ENCODE results near the gene PTPRT.

PTPRT gene

DNA sequence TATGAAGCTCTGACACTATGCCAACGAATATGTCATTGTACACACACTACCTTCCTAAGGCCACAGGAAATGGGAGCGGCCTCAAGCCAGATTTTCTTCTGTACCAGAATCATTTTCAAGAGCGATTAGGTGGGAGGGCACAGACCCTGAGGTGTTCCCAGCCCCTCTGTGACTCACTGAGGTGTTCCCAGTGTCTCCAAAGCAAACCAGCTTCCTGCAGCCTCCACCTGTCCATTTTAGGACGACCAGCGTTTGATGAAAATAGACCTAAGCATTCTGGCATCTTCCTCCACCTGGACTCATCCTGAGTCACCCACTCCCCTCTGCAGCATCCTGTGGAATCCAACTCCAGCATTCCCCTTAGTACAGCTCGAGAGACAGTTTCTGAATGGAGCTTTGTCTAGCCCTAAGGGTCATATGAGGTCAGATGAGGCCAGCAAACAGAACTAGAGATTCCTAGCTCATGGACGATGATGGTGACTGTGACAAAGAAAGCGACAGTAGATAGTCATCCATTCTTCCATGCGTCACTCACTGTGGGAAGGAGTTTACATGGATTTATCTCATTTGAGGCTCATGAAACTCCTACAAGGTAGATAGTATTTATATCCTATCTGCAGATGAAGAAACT lies 203.4 kb downstream of the PTPRT start:
- TF ChIP-seq, protein P1, sequence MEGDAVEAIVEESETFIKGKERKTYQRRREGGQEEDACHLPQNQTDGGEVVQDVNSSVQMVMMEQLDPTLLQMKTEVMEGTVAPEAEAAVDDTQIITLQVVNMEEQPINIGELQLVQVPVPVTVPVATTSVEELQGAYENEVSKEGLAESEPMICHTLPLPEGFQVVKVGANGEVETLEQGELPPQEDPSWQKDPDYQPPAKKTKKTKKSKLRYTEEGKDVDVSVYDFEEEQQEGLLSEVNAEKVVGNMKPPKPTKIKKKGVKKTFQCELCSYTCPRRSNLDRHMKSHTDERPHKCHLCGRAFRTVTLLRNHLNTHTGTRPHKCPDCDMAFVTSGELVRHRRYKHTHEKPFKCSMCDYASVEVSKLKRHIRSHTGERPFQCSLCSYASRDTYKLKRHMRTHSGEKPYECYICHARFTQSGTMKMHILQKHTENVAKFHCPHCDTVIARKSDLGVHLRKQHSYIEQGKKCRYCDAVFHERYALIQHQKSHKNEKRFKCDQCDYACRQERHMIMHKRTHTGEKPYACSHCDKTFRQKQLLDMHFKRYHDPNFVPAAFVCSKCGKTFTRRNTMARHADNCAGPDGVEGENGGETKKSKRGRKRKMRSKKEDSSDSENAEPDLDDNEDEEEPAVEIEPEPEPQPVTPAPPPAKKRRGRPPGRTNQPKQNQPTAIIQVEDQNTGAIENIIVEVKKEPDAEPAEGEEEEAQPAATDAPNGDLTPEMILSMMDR (IDR thresholded peaks at IDR 0.05; ENCODE audit: control extremely low read depth, extremely low read depth, low read depth, missing control alignments): no peak
- no peak for DNase-seq (ENCODE audit: extremely low spot score)
- CTCF ChIA-PET: no interaction called here
- POLR2A ChIA-PET: no interaction called here

DNA sequence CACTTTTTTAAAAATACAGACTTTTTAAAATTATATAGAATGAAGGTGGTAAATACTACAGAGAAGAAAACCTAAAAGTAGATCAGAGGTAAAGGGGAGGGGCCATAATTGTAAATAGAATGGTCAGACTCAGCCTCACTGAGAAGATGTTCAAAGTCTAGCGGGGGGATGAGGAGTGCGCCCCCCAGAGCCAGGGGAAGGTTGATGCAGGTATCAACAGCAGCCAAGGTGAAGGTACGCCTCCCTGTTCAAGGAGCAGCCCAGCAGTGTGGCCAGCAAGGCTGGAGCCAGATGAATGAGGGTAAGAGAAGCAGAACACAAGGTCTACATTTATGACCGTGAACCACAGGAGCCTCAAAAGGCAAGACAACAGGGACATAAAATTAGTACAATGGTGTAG lies 204.1 kb downstream of the PTPRT start:
- ChIA-PET POLR2A (no interaction called here), CTCF (no interaction called here)
- no peak for DNase-seq (ENCODE audit: extremely low spot score)
- TF ChIP-seq, protein P1 (IDR thresholded peaks at IDR 0.05; ENCODE audit: control extremely low read depth, extremely low read depth, low read depth, missing control alignments): no peak

DNA sequence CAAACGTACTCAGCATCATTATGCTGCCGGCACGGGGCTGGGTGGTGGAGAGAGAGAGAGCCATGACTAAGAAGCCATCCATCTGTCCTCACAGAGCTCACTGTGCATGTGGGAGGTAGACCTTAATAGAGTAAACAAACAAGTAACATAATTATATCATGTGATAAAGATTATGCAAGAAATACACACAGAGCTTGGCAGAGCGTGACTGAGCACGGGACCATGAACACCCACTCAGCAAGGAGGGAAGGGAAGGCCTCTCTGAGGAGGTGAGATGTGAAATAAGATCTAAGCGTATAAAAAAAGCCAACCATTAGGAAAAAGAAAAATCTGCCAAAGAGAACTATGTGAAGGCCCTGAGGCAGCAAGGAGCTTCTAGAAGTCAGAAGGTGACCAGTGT lies 207.5 kb downstream of the PTPRT start:
- ChIA-PET CTCF (interaction anchor here (1.6 to 1.7 kb wide), 2 partner anchors 8 to 14 kb away, joined by 4 to 5 read pairs; no protein-coding TSS in a partner anchor), POLR2A (no interaction called here)
- DNase-seq (ENCODE audit: extremely low spot score): no peak
- TF ChIP-seq, protein P1 (IDR thresholded peaks at IDR 0.05; ENCODE audit: control extremely low read depth, extremely low read depth, low read depth, missing control alignments): no peak

DNA sequence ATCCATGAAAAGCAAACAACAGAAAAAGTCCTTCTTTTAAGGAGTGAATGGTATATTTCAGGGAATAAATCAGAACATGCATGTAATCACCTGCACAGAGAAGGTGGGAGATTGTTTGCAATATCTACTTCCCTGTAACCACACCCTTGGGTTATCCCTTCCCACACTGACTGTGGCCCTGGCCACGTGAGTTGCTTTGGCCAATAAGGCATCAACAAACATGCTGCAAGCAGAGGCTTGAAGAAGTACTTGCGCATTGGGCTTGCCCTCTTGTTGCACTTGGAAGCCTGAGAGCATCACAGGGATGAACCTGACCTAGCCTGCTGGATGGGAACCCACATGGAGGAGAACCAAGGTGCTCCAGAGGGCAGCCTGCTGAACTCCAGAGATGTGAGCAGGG lies 208.5 kb downstream of the PTPRT start:
- POLR2A ChIA-PET: no interaction called here
- CTCF ChIA-PET: no interaction called here
- TF ChIP-seq, protein P1 (IDR thresholded peaks at IDR 0.05; ENCODE audit: control extremely low read depth, extremely low read depth, low read depth, missing control alignments): no peak
- no peak for DNase-seq (ENCODE audit: extremely low spot score)

DNA sequence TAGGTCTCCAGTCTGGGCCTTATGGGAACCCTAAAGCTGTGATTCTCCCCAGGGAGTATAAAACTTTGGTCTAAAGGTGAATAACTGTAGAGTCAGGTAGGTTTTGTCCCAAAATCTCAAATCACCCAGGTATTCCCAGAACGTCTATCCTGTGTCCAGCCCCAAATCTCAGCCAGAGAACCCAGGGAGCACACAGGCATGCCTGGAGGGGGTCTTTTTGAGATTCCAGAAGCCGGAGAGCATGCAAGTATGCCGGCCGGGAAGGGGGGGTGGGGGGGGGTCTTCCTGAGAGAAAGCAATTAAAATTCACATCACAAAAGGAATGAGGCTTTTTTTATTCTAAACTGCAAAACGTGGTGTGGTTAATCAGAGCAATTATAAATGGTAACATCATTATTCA lies 210.0 kb downstream of the PTPRT start:
- ChIA-PET POLR2A (no interaction called here), CTCF (no interaction called here)
- DNase-seq (ENCODE audit: extremely low spot score): no peak
- TF ChIP-seq, protein P1 (IDR thresholded peaks at IDR 0.05; ENCODE audit: control extremely low read depth, extremely low read depth, low read depth, missing control alignments): no peak

DNA sequence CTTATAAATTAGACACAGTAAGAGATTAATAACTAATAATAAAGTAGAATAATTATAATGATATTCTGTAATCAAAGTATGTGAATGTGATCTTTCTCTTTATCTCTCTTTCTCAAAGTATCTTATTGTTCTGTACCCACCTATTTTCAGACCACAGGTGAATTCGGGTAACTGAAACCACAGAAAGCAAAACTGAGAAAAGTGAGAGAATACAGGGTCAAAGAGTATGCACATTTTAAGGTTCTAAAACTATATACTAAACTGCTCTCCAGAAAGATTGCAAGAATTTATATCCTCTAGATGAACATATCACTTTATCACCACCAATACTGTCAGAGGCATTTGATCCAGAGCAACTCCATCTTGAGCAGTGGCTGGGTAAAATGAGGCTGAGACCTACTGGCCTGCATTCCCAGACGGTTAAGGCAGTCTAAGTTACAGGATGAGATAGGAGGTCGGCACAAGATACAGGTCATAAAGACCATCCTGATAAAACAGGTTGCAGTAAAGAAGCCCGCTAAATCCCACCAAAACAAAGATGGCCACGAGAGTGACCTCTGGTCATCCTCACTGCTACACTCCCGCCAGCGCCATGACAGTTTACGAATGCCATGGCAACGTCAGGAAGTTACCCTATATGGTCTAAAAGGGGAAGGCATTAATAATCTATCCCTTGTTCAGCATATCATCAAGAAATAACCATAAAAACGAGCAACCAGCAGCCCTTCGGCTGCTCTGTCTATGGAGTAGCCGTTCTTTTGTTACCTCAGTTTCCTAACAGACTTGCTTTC lies 211.3 kb downstream of the PTPRT start:
- TF ChIP-seq, protein P1 (IDR thresholded peaks at IDR 0.05; ENCODE audit: control extremely low read depth, extremely low read depth, low read depth, missing control alignments): no peak
- CTCF ChIA-PET: no interaction called here
- POLR2A ChIA-PET: no interaction called here
- DNase-seq (ENCODE audit: extremely low spot score): no peak

Measured in GM10248 (cell line).